DMS 273 (cell line): ENCODE results near the gene RGS6.

Experiments
- DNase-seq: peaks from one replicate; lab custom pipeline; 2025; ENCODE audit not compliant: unreplicated experiment; lab: John Stamatoyannopoulos, UW

Gene RGS6

GRCh38 chr14:72013721-72014345, 81.6 kb downstream of the RGS6 start:
- DNase-seq: no peak

- no peak for DNase-seq
Measured at GRCh38 chr14:72014486-72014885, 82.3 kb downstream of the RGS6 start.

DNA sequence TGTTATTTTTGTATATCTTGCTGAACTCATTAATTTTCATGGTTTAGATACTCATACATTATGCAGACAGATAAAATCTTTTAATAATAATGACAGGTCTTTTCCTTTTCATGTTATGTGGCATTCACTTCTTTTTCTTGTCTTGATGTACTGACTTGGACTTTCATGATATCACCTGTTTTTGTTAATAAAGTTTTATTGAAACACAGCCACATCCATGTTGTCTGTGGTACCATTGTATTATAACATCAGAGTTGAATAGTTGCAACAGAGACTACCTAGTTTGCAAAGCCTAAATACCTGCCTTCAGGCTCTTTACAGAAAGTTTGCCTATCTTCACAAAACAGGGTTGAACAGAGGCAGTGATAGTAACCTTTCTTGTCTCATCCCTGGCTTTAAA, 85.1 kb downstream of the RGS6 start:
- no peak for DNase-seq

- DNase-seq: no peak
Measured at GRCh38 chr14:72023128-72024042, 91.2 kb downstream of the RGS6 start.

DNA sequence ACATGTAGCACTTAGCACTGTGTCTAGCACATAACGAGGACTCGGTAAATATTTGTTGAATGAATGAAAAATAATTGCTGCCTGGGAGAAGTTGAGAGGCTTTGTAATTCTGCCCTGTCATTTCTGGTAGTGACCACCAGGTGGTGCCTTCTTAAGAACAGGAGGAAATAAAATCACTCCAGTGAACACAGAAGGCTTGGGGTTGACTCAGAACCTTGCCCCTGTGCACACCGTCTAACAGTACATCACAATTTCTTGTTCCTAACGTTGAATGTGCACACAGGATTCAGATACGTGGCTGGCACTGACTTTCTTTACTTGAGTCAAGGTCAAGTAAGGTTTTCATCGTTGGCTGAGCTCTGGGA, 91.8 kb downstream of the RGS6 start:
- DNase-seq: peak; percentile 62

GRCh38 chr14:72024504-72024903, 92.3 kb downstream of the RGS6 start:
- DNase-seq: no peak

GRCh38 chr14:72026536-72026935, 94.3 kb downstream of the RGS6 start:
- no peak for DNase-seq

- DNase-seq: no peak
Measured at GRCh38 chr14:72027061-72027460, 94.8 kb downstream of the RGS6 start.

- no peak for DNase-seq
Measured at GRCh38 chr14:72033365-72033764, 101.1 kb downstream of the RGS6 start.

DNA sequence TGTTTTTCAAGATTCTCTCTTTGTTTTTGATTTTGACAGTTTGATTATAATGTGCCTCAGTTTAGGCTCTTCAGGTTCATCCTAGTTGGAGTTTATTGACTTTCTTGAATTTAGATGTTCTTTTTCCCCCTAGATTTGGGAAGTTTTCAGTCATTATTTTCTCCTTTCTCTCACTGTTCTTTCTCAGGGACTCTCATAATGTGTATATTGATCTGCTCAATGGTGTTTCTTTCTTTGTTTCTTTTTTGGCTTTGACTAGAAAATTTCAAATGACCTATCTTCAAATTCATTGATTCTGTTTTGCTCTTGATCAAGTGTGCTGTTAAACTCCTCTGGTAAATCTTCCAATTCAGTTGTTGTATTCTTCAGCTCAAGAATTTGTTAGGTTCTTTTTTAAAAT, 108.3 kb downstream of the RGS6 start:
- no peak for DNase-seq

- no peak for DNase-seq
Measured at GRCh38 chr14:72045271-72045670, 113.0 kb downstream of the RGS6 start.

- no peak for DNase-seq
Measured at GRCh38 chr14:72045885-72046284, 113.7 kb downstream of the RGS6 start.

- no peak for DNase-seq
Measured at GRCh38 chr14:72049462-72049861, 117.2 kb downstream of the RGS6 start.

- DNase-seq: no peak
Measured at GRCh38 chr14:72052356-72052755, 120.1 kb downstream of the RGS6 start.

GRCh38 chr14:72053651-72054050, 121.4 kb downstream of the RGS6 start:
- DNase-seq: no peak

GRCh38 chr14:72054911-72055310, 122.7 kb downstream of the RGS6 start:
- no peak for DNase-seq

DNA sequence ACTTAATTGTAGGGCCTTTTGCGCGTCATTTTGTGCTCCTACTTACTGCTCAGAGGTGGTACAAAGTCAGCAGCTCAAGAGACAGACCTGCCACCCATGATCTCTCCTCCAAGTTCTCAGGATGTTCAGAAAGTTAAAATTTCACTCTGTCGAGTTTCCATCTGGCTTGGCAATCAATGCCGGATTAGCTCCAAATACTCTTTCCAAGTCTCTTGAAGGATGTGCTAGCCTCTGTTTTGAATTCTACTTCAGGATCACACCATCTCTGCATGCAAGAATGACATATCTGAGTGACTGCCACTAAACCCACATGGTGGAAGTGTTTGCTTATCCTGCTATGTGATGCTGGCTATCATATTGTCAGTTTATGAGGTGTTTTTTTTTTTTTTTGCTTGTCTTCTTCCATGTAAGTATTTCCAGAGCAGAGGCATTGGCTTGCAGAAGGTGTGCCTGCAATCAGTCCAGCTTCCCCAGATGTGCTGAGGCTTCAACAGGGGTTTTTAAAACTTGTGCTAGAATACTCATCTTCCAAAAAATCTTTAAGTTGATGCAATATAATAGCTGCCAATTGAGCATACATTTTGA, 125.6 kb downstream of the RGS6 start:
- no peak for DNase-seq

DNA sequence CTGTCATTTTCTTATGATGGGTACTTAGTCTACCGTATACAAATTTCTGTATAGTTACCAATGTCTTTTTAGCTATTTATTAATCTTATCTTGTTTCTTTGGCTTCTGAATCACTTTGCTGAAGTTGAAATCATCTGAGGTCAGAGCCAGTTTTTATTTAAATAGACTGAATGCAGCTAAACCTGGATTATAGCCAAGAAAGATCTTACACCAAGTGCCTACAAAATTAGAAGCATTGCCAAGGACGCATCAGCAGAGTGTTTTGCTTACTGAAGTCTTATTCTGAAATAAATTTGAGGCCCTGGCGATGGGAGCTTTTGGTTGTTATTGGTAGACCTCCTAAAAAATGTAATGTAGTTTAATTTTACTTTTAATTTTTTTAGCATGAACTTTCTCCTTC, 128.2 kb downstream of the RGS6 start:
- peak; percentile 9 for DNase-seq

GRCh38 chr14:72060917-72061316, 128.7 kb downstream of the RGS6 start:
- no peak for DNase-seq

DNA sequence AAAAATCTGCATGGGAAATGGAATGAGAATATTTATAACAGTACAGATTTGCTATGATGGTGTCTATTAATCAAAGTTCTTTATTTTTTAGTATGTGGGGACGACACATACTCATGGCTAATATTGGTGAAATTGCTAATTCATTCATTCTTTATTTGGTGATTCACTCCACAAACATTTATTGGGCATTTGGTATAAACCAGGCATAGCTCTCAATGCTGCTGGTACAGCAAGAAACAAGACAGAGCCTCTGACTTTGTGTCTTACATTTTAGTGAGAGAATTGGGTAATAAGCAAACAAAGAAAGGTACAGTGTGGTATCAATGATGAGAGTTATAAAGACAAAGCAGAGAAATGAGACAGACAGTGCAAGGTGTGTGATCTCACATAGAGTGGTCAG, 129.5 kb downstream of the RGS6 start:
- DNase-seq: no peak

- no peak for DNase-seq
Measured at GRCh38 chr14:72063761-72064282, 131.6 kb downstream of the RGS6 start.

GRCh38 chr14:72064501-72064900, 132.3 kb downstream of the RGS6 start:
- DNase-seq: no peak
